ENCODE data around the gene ESYT2. TPM values are rescaled to one million over a fixed set of nuclear protein-coding genes. Genes with fewer than 3 reads are reported as not detected.

Gene ESYT2
- polyA plus RNA-seq, 3 donors, result 14.0 to 24.1 (median 22.0) TPM

GRCh38 chr7:158809596-158809995 is 19.7 kb downstream of the ESYT2 start:
- H3K4me2 ChIP-seq (replicated peaks; ENCODE audit: extremely low read depth, low read length, poor library complexity, severe bottlenecking), result peak overlapping the region; percentile 13

GRCh38 chr7:158808126-158808525 is 21.2 kb downstream of the ESYT2 start:
- Mint-ChIP-seq H3K27ac (peak overlapping the region in 3 of 7 donors; percentile 36 to 71 (median 50)), H3K36me3 (peaks cover 39 to 48% of the 10 kb centered on the region in 2 donors), H3K4me3 (no peak overlapping the region), H3K9me3 (peaks cover 4 to 8% (median 6%) of the 10 kb centered on the region in 7 donors), H3K27me3 (ENCODE audit: low read depth in 3 of 3) (no peaks in the 10 kb centered on the region), H3K4me1 (peaks cover 41% of the 10 kb centered on the region)
- Histone ChIP-seq H3K27ac (ENCODE audit: low read depth in 1 of 2, low read length in 2 of 2) (no peak overlapping the region), H3K9me3 (replicated peaks in 1 of 2; ENCODE audit: control insufficient read depth in 1 of 2, insufficient read depth in 1 of 2, low read length in 2 of 2) (peaks cover 5 to 7% of the 10 kb centered on the region in 2 donors), H4K20me1 (ENCODE audit: insufficient read depth, low read length) (peaks cover 32% of the 10 kb centered on the region), H3K27me3 (ENCODE audit: control insufficient read depth in 2 of 2, insufficient read depth in 2 of 2, low read length in 2 of 2) (no peaks in the 10 kb centered on the region), H3K4me1 (ENCODE audit: control insufficient read depth in 1 of 2, insufficient read depth in 2 of 2, low read length in 2 of 2) (peaks cover 29 to 41% of the 10 kb centered on the region in 2 donors), H3K36me3 (replicated peaks in 1 of 2; ENCODE audit: control insufficient read depth in 1 of 2, insufficient read depth in 2 of 2, low read length in 2 of 2) (peaks cover 4 to 40% of the 10 kb centered on the region in 2 donors), H3K9ac (ENCODE audit: insufficient read depth, low read length, poor library complexity, severe bottlenecking) (no peak overlapping the region), H3K4me3 (replicated peaks in 1 of 3; ENCODE audit: low read depth in 2 of 3, low read length in 3 of 3) (no peak overlapping the region), H2AFZ (ENCODE audit: insufficient read depth, low read depth, low read length, poor library complexity, severe bottlenecking) (no peak overlapping the region), H3K4me2 (replicated peaks; ENCODE audit: extremely low read depth, low read length, poor library complexity, severe bottlenecking) (no peak overlapping the region), H3K79me2 (ENCODE audit: insufficient read depth, low read length) (peaks cover 96% of the 10 kb centered on the region)
- over 99% methylated on average over 15 of the region's 18 CpGs for whole genome bisulfite sequencing (ENCODE audit: insufficient coverage)
- no peak for DNase-seq
- TF ChIP-seq, protein P1, sequence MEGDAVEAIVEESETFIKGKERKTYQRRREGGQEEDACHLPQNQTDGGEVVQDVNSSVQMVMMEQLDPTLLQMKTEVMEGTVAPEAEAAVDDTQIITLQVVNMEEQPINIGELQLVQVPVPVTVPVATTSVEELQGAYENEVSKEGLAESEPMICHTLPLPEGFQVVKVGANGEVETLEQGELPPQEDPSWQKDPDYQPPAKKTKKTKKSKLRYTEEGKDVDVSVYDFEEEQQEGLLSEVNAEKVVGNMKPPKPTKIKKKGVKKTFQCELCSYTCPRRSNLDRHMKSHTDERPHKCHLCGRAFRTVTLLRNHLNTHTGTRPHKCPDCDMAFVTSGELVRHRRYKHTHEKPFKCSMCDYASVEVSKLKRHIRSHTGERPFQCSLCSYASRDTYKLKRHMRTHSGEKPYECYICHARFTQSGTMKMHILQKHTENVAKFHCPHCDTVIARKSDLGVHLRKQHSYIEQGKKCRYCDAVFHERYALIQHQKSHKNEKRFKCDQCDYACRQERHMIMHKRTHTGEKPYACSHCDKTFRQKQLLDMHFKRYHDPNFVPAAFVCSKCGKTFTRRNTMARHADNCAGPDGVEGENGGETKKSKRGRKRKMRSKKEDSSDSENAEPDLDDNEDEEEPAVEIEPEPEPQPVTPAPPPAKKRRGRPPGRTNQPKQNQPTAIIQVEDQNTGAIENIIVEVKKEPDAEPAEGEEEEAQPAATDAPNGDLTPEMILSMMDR (IDR thresholded peaks at IDR 0.05), result no peak
- intact Hi-C loops (cut with micrococcal nuclease), result loop anchor here in 1 of 2 donors (10.0 kb wide), 1 partner anchor 47 kb away; the partner anchor contains the start of gene DYNC2I1

More at GRCh38 chr7:158809596-158809995, 19.7 kb downstream of the ESYT2 start:
- no peak overlapping the region for H3K9ac ChIP-seq (ENCODE audit: insufficient read depth, low read length, poor library complexity, severe bottlenecking)
- H4K20me1 ChIP-seq (ENCODE audit: insufficient read depth, low read length), result peaks cover 27% of the 10 kb centered on the region
- no CpG with 5 or more reads among the region's 1 CpG for WGBS (ENCODE audit: insufficient coverage)
- H3K27me3 Mint-ChIP-seq (ENCODE audit: low read depth in 3 of 3), result no peaks in the 10 kb centered on the region
- H3K36me3 ChIP-seq (replicated peaks in 1 of 2; ENCODE audit: control insufficient read depth in 1 of 2, insufficient read depth in 2 of 2, low read length in 2 of 2), result peaks cover 4 to 36% of the 10 kb centered on the region in 2 donors
- H3K4me3 ChIP-seq (replicated peaks in 1 of 3; ENCODE audit: low read depth in 2 of 3, low read length in 3 of 3), result no peak overlapping the region
- peak; percentile 77 to 79 (median 78) for DNase-seq
- H3K79me2 ChIP-seq (ENCODE audit: insufficient read depth, low read length), result peaks cover 99% of the 10 kb centered on the region
- H3K27ac Mint-ChIP-seq, result peak overlapping the region; percentile 82 to 91 (median 88)
- H2AFZ ChIP-seq (ENCODE audit: insufficient read depth, low read depth, low read length, poor library complexity, severe bottlenecking), result no peak overlapping the region
- H3K4me3 Mint-ChIP-seq, result peak overlapping the region in 1 of 2 donors; percentile 48
- intact Hi-C loops (cut with micrococcal nuclease), result loop anchor here in 1 of 2 donors (10.0 kb wide), 1 partner anchor 45 kb away; the partner anchor contains the start of gene DYNC2I1
- TF ChIP-seq, protein P1 (IDR thresholded peaks at IDR 0.05), result no peak
- peaks cover under 1 to 1% of the 10 kb centered on the region in 2 donors for H3K9me3 ChIP-seq (replicated peaks in 1 of 2; ENCODE audit: control insufficient read depth in 1 of 2, insufficient read depth in 1 of 2, low read length in 2 of 2)
- H3K36me3 Mint-ChIP-seq, result peaks cover 34 to 48% of the 10 kb centered on the region in 2 donors
- peaks cover 0 to 4% (median 1%) of the 10 kb centered on the region in 7 donors for H3K9me3 Mint-ChIP-seq
- peaks cover 42% of the 10 kb centered on the region for H3K4me1 Mint-ChIP-seq
- no peaks in the 10 kb centered on the region for H3K27me3 ChIP-seq (ENCODE audit: control insufficient read depth in 2 of 2, insufficient read depth in 2 of 2, low read length in 2 of 2)
- H3K27ac ChIP-seq (ENCODE audit: low read depth in 1 of 2, low read length in 2 of 2), result peak overlapping the region in 1 of 2 donors; percentile 72
- H3K4me1 ChIP-seq (ENCODE audit: control insufficient read depth in 1 of 2, insufficient read depth in 2 of 2, low read length in 2 of 2), result peaks cover 29 to 36% of the 10 kb centered on the region in 2 donors

All from CD14-positive monocyte (primary cell).